ENCODE measurements around the gene ASB2. TPM values are rescaled to one million over a fixed set of nuclear protein-coding genes. Genes with fewer than 3 reads are reported as not detected.

Gene ASB2
- polyA plus RNA-seq, 3 donors, result 0.29 to 0.88 (median 0.31) TPM

- no peak for DNase-seq (ENCODE audit: extremely low read depth in 1 of 11, low read depth in 9 of 11, low spot score in 4 of 11)
Measured at GRCh38 chr14:94004015-94004414, 27.6 kb upstream of the ASB2 start.

- no peak for DNase-seq (ENCODE audit: extremely low read depth in 1 of 11, low read depth in 9 of 11, low spot score in 4 of 11)
Measured at GRCh38 chr14:94003397-94003796, 27.0 kb upstream of the ASB2 start.

GRCh38 chr14:94001501-94002396 lies 25.4 kb upstream of the ASB2 start:
- DNase-seq (ENCODE audit: extremely low read depth in 1 of 11, low read depth in 9 of 11, low spot score in 4 of 11), result peak in 9 of 11 donors; percentile 41 to 69 (median 52)

- DNase-seq (ENCODE audit: extremely low read depth in 1 of 11, low read depth in 9 of 11, low spot score in 4 of 11), result no peak
Measured at GRCh38 chr14:94001016-94001415, 24.6 kb upstream of the ASB2 start.

GRCh38 chr14:94000267-94000666 lies 23.9 kb upstream of the ASB2 start:
- DNase-seq (ENCODE audit: extremely low read depth in 1 of 11, low read depth in 9 of 11, low spot score in 4 of 11), result no peak

- DNase-seq (ENCODE audit: extremely low read depth in 1 of 11, low read depth in 9 of 11, low spot score in 4 of 11), result no peak
Measured at GRCh38 chr14:93999573-93999972, 23.2 kb upstream of the ASB2 start.

- no peak for DNase-seq (ENCODE audit: extremely low read depth in 1 of 11, low read depth in 9 of 11, low spot score in 4 of 11)
Measured at GRCh38 chr14:93998871-93999403, 22.6 kb upstream of the ASB2 start.

GRCh38 chr14:93997916-93998870 lies 21.8 kb upstream of the ASB2 start:
- no peak for DNase-seq (ENCODE audit: extremely low read depth in 1 of 11, low read depth in 9 of 11, low spot score in 4 of 11)

GRCh38 chr14:93997082-93997481 lies 20.7 kb upstream of the ASB2 start, which contains the start of gene CCDC197:
Gene CCDC197 (plus strand): TSS chr14:93997301. CDS start chr14:93998132, 831 bp downstream.
- no peak for DNase-seq (ENCODE audit: extremely low read depth in 1 of 11, low read depth in 9 of 11, low spot score in 4 of 11)

GRCh38 chr14:93996130-93996695 lies 19.8 kb upstream of the ASB2 start:
- no peak for DNase-seq (ENCODE audit: extremely low read depth in 1 of 11, low read depth in 9 of 11, low spot score in 4 of 11)

GRCh38 chr14:93994919-93995682 lies 18.7 kb upstream of the ASB2 start:
- no peak for DNase-seq (ENCODE audit: extremely low read depth in 1 of 11, low read depth in 9 of 11, low spot score in 4 of 11)

GRCh38 chr14:93993382-93993781 lies 17.0 kb upstream of the ASB2 start:
- no peak for DNase-seq (ENCODE audit: extremely low read depth in 1 of 11, low read depth in 9 of 11, low spot score in 4 of 11)

- no peak for DNase-seq (ENCODE audit: extremely low read depth in 1 of 11, low read depth in 9 of 11, low spot score in 4 of 11)
Measured at GRCh38 chr14:93991649-93992048, 15.3 kb upstream of the ASB2 start.

- no peak for DNase-seq (ENCODE audit: extremely low read depth in 1 of 11, low read depth in 9 of 11, low spot score in 4 of 11)
Measured at GRCh38 chr14:93991212-93991611, 14.8 kb upstream of the ASB2 start.

GRCh38 chr14:93989939-93990338 lies 13.6 kb upstream of the ASB2 start:
- no peak for DNase-seq (ENCODE audit: extremely low read depth in 1 of 11, low read depth in 9 of 11, low spot score in 4 of 11)

- no peak for DNase-seq (ENCODE audit: extremely low read depth in 1 of 11, low read depth in 9 of 11, low spot score in 4 of 11)
Measured at GRCh38 chr14:93987815-93988476, 11.6 kb upstream of the ASB2 start.

- no peak for DNase-seq (ENCODE audit: extremely low read depth in 1 of 11, low read depth in 9 of 11, low spot score in 4 of 11)
Measured at GRCh38 chr14:93987376-93987775, 11.0 kb upstream of the ASB2 start.

- DNase-seq (ENCODE audit: extremely low read depth in 1 of 11, low read depth in 9 of 11, low spot score in 4 of 11), result no peak
Measured at GRCh38 chr14:93986955-93987354, 10.6 kb upstream of the ASB2 start.

All from renal cortex interstitium (tissue), 11 donors.